Panc1 (cell line): ENCODE results near the gene GP2.

Experiments used
- CTCF ChIP-seq: fragments of 450-650 bp; IDR thresholded peaks from 2 replicates; pipeline ENCODE4 v1.5.1; 2017; ENCODE audit warnings: mild to moderate bottlenecking
- TF ChIP-seq, protein P1 (sequence below), 2 experiments: IDR thresholded peaks; 2 replicates each; pipeline ENCODE4 v1.6.1; 2011 to 2012; ENCODE audit warnings: low read depth in 2 of 2, control low read depth in 1 of 2, low read length in 1 of 2, mild to moderate bottlenecking in 1 of 2, moderate library complexity in 1 of 2; ENCODE audit not compliant: insufficient read depth in 1 of 2

DNA sequence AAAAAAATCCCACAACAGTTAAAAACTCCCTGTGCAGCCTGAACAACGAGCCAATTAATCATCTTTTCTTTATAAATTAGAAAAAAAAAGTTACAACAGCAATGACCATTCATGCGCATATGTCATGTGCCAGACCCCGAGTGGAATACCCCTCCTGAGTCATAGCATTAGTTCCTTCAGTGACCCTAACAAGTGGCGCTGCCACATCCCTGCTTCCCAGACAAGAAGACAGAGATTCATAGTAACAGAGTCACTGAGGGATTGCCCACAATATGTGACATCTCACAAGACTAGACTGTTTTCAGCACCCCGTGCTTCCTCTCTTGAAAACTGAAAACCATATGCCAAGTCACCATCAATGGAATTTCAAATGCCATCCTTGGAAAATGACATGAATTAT lies 17.3 kb upstream of the GP2 start:
- no peak for TF ChIP-seq CTCF
- TF ChIP-seq, protein P1, sequence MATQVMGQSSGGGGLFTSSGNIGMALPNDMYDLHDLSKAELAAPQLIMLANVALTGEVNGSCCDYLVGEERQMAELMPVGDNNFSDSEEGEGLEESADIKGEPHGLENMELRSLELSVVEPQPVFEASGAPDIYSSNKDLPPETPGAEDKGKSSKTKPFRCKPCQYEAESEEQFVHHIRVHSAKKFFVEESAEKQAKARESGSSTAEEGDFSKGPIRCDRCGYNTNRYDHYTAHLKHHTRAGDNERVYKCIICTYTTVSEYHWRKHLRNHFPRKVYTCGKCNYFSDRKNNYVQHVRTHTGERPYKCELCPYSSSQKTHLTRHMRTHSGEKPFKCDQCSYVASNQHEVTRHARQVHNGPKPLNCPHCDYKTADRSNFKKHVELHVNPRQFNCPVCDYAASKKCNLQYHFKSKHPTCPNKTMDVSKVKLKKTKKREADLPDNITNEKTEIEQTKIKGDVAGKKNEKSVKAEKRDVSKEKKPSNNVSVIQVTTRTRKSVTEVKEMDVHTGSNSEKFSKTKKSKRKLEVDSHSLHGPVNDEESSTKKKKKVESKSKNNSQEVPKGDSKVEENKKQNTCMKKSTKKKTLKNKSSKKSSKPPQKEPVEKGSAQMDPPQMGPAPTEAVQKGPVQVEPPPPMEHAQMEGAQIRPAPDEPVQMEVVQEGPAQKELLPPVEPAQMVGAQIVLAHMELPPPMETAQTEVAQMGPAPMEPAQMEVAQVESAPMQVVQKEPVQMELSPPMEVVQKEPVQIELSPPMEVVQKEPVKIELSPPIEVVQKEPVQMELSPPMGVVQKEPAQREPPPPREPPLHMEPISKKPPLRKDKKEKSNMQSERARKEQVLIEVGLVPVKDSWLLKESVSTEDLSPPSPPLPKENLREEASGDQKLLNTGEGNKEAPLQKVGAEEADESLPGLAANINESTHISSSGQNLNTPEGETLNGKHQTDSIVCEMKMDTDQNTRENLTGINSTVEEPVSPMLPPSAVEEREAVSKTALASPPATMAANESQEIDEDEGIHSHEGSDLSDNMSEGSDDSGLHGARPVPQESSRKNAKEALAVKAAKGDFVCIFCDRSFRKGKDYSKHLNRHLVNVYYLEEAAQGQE (IDR thresholded peaks at IDR 0.05; ENCODE audit: insufficient read depth in 1 of 2, low read depth in 2 of 2, low read length in 1 of 2), result no peak
